Lower lobe of right lung (tissue), 2 donors: Measurements from ENCODE around the gene ANXA7. TPM values are rescaled to one million over a fixed set of nuclear protein-coding genes. Genes with fewer than 3 reads are reported as not detected.

Experiments used
- ATAC-seq, 2 donors: fragments of 200-7000 bp; cut with Tn5 transposase; one replicate each; pipeline ENCODE4 v1.9.1; 2020 to 2022; ENCODE audit warnings: mild to moderate bottlenecking in 2 of 2, moderate library complexity in 2 of 2
- DNase-seq: peaks from one replicate; pipeline ENCODE4 v3.0.0-alpha.2; 2020
- H3K27ac ChIP-seq: fragments of 200-600 bp; one replicate; pipeline ENCODE4 v1.8.0; 2022
- H3K27me3 ChIP-seq: fragments of 200-600 bp; one replicate; pipeline ENCODE4 v1.8.0; 2022; ENCODE audit warnings: low read depth
- H3K36me3 ChIP-seq: fragments of 200-600 bp; one replicate; pipeline ENCODE4 v1.8.0; 2022; ENCODE audit warnings: mild to moderate bottlenecking
- H3K4me1 ChIP-seq: fragments of 200-600 bp; one replicate; pipeline ENCODE4 v1.8.0; 2022
- H3K4me3 ChIP-seq: fragments of 200-600 bp; one replicate; pipeline ENCODE4 v1.8.0; 2022; ENCODE audit warnings: mild to moderate bottlenecking
- H3K9me3 ChIP-seq: fragments of 200-600 bp; one replicate; pipeline ENCODE4 v1.8.0; 2022
- intact Hi-C: fragments of 100-400 bp; cut with DNase I; formaldehyde crosslinking; loops from one replicate; pipeline ENCODE4 v1.11.0; 2022
- long read RNA-seq: library from polyadenylated mRNA; unstranded; transcript quantifications from one replicate; pipeline ENCODE4 v2.0.0, GENCODE V29; 2021
- total RNA-seq: library from RNA; stranded (reverse); fragmentation: NEBNext Ultra II Directional; extraction: Animal tissue kit (Norgen Biotek cat#: 25700); gene quantifications from one replicate; pipeline ENCODE4 v1.2.1, GENCODE V29; 2021
- TF ChIP-seq, protein P1 (sequence below): fragments of 200-600 bp; IDR thresholded peaks from one replicate; pipeline ENCODE4 v1.8.0; 2022; ENCODE audit warnings: antibody characterized with exemption, mild to moderate bottlenecking
- donor health status: DM: no; HTN: yes; CAD: no; lungs with severe emphysema.

ANXA7 gene
- 93.5 TPM for total RNA-seq
- long read RNA-seq, transcript ANXA7-202 (13 exons, 2,452 nt), result major isoform, 186 of 262 reads
- long read RNA-seq, partial matches to known transcripts, result 37 of 262 reads
- long read RNA-seq, other reads (novel, unspliced or antisense), result 37 of 262 reads

DNA sequence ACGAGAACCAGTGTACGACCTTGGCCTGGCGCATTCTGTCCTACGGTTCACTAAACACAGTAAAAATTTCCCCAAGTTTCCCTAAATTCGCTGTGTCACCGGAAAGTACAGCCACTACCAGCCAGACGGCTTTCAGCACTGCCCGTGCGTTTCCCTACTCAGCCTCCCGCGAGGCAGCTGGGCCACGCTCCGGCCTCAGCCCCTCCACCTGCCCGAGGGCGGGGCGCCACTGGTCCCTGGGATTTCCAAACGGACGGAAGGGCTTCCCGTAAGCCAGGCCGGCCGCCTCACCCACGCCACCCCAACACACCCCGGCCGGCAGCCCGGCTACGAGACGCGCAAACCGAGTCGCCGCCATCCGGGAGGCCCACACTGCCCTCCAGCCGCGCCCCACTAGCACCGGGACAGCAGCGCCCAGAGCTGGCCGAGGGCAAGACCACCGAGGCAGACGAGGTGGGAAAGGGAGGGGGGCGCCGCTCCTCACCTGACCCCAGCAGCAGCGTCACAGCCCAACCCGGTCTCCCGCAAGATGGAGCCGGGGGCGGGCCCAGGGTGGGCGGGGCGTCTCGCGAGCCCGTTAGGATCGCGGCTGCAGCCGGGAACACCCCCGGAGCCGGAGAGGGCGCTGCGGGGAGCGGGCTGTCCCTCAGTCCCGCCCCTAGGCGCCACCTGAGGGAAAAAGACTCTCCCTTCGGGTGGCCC lies at the start of gene ANXA7:
Gene ANXA7, minus strand, starts transcription at position 531 of the 702 bp plus-strand sequence. CDS start 13,202 bp downstream, outside the sequence.
- peaks cover 29% of the 10 kb centered on the region for H3K4me1 ChIP-seq
- no peaks in the 10 kb centered on the region for H3K27me3 ChIP-seq
- peak within 1 kb of the TSS; percentile 96 for H3K27ac ChIP-seq
- peak; percentile 99 for ATAC-seq
- intact Hi-C loops, result no loop called here
- H3K36me3 ChIP-seq, result no peaks in the 10 kb centered on the region
- no peaks in the 10 kb centered on the region for H3K9me3 ChIP-seq
- DNase-seq, result peak; percentile 97
- H3K4me3 ChIP-seq, result peak within 1 kb of the TSS; percentile 85
- TF ChIP-seq, protein P1, sequence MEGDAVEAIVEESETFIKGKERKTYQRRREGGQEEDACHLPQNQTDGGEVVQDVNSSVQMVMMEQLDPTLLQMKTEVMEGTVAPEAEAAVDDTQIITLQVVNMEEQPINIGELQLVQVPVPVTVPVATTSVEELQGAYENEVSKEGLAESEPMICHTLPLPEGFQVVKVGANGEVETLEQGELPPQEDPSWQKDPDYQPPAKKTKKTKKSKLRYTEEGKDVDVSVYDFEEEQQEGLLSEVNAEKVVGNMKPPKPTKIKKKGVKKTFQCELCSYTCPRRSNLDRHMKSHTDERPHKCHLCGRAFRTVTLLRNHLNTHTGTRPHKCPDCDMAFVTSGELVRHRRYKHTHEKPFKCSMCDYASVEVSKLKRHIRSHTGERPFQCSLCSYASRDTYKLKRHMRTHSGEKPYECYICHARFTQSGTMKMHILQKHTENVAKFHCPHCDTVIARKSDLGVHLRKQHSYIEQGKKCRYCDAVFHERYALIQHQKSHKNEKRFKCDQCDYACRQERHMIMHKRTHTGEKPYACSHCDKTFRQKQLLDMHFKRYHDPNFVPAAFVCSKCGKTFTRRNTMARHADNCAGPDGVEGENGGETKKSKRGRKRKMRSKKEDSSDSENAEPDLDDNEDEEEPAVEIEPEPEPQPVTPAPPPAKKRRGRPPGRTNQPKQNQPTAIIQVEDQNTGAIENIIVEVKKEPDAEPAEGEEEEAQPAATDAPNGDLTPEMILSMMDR, result peak; percentile 53

DNA sequence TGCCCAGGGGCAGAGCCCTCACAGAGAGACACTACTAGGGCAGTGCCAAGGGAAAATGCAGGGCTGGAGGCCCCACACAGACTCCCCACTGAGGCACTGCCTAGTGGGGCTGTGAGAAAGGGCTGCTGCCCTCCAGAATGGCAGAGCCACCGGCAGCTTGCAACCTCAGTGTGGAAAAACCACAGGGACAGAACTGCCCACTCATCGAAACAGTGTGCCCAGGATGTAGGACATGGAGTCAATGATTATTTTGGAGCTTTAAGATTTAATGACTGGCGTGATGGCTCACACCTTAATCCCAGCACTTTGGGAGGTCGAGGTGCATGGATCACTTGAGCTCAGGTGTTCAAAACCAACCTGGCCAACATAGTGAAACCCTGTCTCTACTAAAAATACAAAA lies 47.0 kb upstream of the ANXA7 start:
- no peak for ATAC-seq
- no peak for DNase-seq
- intact Hi-C loops, result no loop called here
- Histone ChIP-seq H3K27me3 (no peaks in the 10 kb centered on the region), H3K9me3 (no peaks in the 10 kb centered on the region), H3K27ac (no peak overlapping the region), H3K36me3 (peaks cover 43% of the 10 kb centered on the region), H3K4me3 (no peak overlapping the region), H3K4me1 (no peaks in the 10 kb centered on the region)
- TF ChIP-seq, protein P1, result no peak

DNA sequence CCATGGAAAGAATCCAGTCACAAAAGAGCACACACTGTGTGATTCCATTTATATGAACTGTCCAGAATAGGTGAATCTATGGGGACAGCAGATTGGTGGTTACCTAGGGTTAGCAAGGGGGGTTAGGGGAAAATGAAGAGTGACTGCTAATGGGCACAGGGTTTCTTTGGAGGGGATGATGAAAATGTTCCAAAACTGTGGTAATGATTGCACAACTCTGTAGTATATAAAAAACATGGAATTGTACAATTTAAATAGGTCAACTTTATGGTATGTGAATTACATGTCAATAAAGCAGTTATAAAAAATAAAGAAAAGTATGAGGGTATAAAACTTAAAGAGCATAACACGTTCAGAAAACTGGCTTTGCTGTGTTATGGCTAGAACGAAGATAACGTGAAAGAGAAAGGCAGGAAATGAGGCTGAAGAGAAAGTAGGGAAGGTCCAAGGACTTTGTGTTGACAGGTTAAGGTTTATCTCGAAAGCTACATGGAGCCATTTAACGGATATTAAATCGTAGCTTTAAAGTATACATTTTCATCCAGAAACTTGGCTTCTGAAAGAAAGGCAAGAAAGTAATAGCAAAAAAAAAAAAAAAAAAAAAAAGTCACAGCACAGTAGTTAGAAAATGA lies 45.9 kb upstream of the ANXA7 start:
- intact Hi-C loops, result no loop called here
- Histone ChIP-seq H3K36me3 (peaks cover 32% of the 10 kb centered on the region), H3K27me3 (no peaks in the 10 kb centered on the region), H3K4me3 (no peak overlapping the region), H3K4me1 (no peaks in the 10 kb centered on the region), H3K9me3 (no peaks in the 10 kb centered on the region), H3K27ac (no peak overlapping the region)
- TF ChIP-seq, protein P1, result no peak
- ATAC-seq, result no peak
- DNase-seq, result no peak

DNA sequence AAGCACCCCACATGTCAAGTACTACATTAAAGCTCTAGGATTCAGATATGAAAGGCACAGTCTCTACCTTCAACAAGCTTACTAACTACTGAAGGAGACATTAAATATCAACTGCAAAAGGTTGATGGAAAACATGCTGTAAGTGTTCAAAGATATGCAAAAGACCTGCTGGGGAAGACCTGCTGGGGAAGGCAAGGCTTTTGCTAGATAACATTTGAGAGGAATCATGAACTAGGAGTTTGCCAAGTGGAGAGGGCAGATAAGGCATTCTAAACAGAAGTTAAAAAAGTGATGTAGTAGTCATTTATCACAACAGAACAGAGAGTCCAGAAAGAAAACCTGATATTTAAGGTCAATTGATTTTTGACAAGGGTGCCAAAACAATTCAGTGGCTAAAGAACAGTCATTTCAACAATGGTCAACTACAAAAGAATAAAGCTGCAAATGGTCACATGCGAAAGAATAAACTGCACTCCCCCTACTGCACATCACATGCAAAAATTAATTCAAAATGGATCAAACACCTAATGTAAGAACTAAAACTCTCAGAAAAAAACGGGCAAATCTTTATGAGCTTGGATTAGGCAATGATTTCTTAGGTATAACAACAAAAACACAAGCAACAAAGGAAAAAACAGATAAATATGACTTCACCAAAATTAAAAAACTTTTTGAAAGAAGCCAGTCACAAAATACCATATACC lies 42.5 kb upstream of the ANXA7 start:
- ATAC-seq (no peak), DNase-seq (no peak)
- intact Hi-C loops, result no loop called here
- H3K9me3 ChIP-seq, result no peaks in the 10 kb centered on the region
- TF ChIP-seq, protein P1, result no peak
- no peaks in the 10 kb centered on the region for H3K4me1 ChIP-seq
- H3K27me3 ChIP-seq, result no peaks in the 10 kb centered on the region
- no peak overlapping the region for H3K27ac ChIP-seq
- no peak overlapping the region for H3K4me3 ChIP-seq
- H3K36me3 ChIP-seq, result peaks cover 34% of the 10 kb centered on the region

DNA sequence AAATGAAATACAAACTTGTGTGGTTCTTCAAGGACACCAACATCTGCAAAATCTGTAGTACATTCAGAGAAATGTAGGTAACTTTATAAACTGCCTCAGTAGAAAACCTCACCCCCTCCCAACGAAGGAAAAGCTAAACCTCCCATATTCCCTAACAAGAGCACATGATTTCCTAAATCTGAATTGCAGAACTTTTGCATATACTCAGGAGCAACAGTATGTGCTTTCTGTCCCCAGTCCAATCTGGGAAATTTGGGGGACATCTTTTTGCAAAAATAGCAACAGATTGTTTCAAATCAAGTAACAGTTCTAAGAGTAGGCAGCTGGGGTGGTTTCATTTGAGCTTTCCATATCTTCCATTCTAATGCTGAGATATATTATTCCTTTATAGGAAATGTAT lies 35.3 kb upstream of the ANXA7 start:
- Histone ChIP-seq H3K27ac (no peak overlapping the region), H3K36me3 (peaks cover 58% of the 10 kb centered on the region), H3K9me3 (no peaks in the 10 kb centered on the region), H3K27me3 (no peaks in the 10 kb centered on the region), H3K4me3 (no peak overlapping the region), H3K4me1 (no peaks in the 10 kb centered on the region)
- intact Hi-C loops, result no loop called here
- no peak for ATAC-seq
- no peak for DNase-seq
- TF ChIP-seq, protein P1, result no peak
